NCI-H187 treated with DMSO at 0.1 percent for 48 hours (cell line): ENCODE data around the gene MC2R.
"Not testable (repeated sequence)": the region's sequence is repeated elsewhere in the genome, so short reads cannot be mapped to it uniquely, and the experiment has no call there.

ENCODE experiments used
- DNase-seq: peaks from one replicate; lab custom pipeline; 2025; lab: John Stamatoyannopoulos, UW

Gene MC2R

DNA sequence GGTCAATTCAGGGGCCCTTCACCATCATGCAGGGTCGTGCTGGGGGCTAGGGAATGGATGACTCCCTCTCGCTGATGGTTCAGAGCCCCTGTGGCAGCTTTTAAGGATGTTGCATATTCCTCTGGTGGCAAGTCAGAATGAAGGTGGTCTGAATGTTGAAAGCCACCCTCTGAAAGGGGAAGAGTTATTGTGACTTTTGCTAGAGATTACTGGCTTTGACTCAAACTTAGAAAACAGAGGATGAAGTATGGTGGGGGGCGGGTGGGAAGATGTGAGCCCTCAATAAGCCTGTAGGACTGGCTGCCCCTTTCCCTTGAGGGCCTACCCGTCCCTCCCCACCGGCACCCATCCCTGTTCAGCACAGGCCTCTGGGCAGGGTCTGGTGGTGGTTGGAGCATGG lies 23.2 kb downstream of the MC2R start:
- DNase-seq, result no peak

DNA sequence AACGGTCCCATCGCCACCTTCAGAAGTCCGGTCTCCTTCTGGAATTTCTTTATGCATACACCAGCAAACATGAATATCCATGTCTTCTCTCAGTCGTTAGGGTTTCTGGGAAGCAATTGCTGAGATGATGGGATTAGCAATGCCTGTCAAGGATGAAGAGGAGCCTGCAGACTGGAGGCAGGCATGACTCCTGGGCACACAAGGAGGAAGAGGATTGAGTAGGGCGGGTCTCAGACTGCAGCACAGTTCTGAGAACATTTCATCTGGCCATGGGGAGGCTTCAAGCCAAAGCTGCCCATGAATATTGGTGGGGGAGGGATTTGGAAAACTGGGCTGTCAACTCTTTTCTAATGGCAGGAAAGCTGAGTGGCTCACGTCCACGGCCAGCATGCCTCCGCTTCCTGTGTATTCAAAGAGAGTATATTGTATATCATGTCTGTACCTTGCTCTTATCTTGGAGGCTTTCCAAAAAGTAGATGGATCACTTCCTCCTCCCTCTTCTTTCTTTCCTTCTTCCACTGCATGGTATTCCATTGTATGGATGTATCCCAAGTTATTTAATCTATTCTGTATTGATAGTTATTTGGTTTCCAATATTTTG lies 24.5 kb downstream of the MC2R start:
- DNase-seq, result no peak

DNA sequence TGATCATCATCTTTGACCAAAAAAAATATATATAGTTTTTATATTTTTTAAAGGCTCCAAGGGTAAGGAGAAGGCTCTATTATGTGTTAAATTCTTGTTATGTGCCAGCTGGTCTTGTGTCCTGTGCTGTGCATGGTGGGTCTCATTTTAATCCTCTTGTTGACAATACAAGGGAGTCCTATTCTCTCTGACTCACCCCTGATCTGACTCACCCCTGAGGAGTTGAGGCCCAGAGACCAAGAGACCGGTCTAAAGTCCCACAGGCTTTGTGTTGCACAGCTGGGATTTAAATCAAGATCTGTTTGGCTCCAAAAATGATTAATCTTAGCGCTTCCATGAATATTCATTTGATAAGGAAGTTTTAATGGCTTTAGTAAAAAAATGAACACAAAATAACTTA lies 25.7 kb downstream of the MC2R start:
- no peak for DNase-seq

DNA sequence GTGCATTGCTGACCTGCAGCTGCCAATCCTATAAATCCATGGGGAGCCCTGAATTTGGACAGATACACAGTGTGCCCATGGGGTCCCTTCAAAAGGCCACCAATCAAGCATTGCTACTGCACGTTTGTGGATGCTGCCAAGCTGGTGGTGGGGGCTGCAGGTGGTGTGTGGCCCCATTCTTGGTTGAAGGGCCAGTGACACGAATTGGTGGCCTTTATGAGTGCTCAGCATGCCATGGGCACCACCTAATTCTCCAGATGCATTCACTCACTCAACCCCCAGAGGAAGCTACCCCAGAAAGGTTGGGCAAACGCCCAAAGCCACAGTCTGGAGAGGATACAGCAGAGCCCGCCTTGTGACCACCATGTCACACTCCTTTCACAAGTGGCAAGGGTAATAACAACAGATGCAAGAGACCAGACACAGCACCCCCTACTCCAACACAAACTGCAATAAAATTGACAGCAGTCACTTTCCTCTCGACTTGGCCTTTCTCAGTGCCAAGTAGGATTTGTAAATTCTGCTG lies 27.1 kb downstream of the MC2R start:
- DNase-seq, result no peak

DNA sequence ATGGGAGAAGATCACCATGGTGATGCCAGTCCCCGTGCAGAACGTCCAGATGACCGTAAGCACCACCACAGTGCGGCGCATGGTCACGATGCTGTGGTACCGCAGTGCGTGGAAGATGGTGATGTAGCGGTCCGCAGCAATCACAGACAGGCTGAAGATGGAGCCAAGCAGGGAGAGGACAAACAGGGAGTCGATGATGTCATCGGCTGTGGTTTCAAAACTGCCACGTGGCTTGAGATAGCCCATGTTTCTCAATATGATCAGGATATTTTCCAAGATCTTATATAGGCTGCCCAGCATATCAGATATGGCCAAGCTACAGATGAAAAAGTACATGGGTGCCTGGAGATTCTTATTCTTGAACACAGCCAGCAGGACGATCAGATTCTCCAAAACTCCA lies 30.3 kb downstream of the MC2R start:
- no peak for DNase-seq

DNA sequence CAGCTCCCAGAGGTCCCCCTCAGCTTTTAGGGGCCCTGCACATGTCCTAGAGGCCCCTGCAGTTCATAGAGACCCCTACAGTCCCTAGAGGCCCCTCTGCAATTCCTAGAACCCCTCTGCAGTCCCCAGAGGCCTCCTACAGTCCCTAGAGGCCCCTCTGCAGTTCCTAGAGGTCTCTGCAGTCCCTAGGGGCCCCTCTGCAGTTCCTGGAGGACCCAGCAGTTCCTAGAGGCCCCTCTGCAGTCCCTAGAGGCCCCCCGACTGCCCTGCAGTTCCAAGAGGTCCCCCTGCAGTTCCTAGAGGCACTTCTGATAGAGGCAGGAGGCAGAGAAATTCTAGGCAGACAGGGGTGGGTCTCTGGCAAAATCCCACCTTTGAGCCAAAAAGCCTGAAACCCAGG lies 35.4 kb downstream of the MC2R start:
- no peak for DNase-seq

DNA sequence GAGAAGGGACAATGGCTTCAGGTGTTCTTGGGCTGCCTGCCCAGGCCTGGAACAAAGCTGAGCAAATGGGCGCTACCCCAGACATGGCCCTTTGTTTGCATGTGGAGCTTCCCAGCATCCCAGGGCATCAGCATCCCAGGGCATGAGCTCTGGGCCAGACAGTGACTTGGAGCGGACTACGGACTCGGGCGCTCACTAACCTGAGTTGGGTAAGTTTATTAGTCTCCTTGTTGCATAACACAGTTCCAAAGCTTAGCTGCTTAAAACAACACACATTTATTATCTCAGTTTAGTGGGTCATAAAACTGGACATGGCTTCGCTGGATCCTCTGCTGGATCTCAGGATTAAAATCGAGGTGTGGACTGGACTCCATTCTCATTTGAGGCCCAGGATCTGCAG lies 35.8 kb downstream of the MC2R start:
- DNase-seq, result no peak

DNA sequence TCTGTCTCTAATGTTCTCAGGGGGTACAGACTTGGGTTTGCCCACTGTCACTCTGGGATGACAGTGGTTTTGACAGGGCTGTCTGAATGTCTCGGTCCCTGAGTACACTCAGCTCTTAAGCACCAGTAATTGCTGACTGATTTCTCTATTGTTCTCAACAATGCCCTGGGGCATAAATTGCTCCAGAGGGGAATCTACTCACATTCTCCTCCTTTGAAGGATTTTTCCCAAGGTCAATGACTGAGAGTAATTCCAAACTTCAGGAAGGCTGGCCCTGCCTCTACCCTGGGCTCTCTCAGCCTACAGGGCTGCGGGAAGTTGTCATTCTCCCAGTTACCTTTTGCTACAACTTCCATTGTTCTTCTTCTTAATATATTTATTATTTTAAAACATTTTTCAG lies 36.5 kb downstream of the MC2R start:
- no peak for DNase-seq

DNA sequence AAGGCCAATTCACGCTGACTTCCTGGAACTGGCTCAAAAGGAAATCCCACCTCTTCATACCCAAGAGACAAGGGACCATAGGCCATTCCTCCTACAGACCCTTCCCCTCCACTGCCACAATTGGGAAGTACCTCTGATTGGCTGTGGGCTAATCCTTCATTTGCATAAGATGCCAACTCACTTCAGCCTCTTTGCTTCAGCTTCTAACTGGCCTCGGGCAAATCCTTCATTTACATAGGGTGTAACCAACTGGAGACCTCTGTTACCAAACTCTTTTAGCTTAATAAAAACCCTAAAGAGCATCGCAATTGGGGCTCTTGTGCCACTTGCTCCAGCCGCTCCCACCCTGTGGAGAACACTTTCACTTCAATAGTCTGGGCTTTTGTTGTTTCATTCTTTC lies 38.2 kb downstream of the MC2R start:
- DNase-seq, result no peak

DNA sequence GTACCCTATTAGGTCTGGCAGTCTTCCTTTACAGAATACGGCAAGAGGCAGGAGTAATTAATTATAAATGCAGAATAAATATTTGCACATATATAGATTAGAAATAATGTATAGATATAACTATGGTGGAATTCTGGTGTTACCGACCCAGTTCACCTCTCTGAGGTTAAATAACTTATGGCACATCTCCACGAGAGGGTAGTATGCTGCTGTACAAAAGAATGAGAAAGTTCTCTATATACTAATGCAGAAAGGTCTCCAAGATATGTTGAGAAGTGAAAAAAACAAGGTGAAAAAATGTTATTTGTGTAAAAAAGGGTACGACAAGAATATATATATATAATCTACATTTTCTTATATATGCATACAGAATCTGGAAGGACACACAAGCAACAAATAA lies 40.8 kb downstream of the MC2R start:
- no peak for DNase-seq

DNA sequence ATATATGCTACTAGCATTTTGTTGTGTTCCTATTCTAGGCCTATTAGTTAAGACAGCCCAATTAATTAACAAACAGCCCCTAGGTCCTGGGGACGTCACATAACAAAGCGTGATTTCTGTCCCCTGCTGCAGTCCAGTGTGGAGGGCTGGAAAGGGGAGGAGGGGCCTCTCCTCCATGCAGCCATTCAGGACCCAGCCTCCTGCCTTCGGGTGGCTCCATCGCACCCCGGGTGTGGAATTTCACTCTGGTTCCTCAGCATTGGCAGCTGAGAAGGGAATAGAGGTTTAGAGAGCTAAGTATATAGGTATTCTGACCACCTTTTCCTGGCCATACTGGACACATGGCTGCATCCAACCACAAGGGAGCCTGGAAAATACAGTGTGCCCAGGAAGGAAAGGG lies 42.4 kb downstream of the MC2R start:
- no peak for DNase-seq

DNA sequence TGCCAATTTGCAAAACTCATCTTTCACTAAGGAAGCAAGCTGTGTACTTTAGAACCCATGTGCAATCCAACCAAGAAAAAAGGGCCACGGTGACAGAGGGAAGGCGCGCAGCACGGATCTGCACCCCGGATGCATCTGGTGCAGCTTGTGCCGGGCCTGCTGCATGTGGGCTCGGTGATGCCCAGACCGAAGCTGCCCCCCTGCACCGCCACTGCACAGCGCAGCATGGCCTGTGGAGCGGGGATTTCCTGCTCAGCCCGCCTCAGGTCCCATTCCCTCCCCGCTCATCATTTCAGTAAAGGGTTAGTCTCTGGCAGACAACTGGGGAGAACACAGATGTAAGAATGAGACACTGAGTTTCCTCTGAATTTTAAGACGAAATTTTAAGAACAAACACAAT lies 43.0 kb downstream of the MC2R start:
- DNase-seq, result no peak

DNA sequence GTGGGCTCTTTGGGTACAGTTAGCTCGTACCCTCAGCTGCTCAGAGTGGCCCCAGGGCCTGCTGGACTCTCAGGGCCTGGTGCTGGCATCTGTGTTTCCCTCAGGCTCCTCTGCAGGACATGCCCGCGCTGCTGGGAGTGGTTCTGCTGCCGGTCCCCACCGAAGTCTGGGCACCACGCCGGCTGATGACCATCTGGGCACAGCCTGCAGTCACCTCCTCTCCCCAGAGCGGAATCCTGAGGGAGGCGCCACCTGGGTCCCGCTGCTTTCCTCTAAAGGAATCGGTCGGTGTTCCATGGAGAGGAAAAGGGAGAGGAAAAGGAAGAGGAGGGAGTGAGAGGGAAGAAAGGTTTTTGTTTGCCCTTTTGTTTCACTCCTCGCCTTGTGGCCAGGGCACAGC lies 43.6 kb downstream of the MC2R start:
- no peak for DNase-seq

DNA sequence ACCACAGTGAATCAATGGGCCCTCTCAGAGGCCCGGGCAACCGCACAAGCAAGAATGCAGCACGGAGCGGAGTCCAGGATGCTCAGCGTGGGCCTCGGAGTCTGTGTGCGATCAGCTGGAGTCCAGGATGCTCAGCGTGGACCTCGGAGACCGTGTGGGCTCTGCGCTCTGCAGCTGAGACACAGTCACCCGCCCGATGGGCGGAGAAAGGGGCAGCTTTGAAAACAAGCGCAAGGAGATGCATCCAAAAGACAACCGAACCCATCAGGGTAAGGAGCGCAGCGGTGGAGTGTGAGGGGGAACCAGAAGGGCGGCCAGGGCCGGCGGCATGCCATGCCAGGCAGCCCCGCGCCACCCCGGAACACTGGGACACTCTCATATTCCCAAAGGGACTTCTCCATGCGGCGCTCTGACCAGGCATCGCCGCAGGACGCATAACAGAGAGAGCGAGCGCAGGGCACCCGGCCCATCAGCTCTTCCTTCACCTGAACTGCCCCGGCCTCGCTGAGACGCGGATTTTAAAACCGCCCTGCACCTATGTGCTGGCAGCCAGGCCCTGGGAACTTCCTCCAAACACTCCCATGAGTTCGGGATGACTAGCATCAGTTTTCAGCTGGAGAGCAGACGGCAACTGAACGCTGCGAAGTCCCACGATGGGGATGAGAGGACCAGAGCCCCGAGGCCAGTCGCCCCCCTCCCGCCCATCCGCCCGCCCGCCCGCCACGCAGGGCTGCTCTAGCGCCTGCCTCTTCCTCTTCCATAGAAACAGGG lies 46.6 kb downstream of the MC2R start:
- no peak for DNase-seq

DNA sequence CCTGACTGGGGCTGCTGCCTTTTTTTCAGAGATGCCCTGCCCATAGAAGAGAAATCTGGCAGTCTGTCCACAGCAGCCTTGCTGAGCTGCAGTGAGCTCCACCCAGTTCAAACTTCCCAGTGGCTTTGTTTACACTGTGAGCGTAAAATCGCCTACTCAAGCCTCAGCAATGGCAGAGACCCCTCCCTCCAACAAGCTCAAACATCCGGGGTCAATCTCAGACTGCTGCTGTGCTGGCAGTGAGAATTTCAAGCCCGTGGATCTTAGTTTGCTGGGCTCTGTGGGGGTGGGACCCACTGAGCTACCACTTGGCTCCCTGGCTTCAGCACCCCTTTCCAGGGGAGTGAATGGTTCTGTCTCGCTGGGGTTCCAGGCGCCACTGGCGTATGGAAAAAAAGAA lies 52.4 kb downstream of the MC2R start:
- DNase-seq, result not testable (repeated sequence)

DNA sequence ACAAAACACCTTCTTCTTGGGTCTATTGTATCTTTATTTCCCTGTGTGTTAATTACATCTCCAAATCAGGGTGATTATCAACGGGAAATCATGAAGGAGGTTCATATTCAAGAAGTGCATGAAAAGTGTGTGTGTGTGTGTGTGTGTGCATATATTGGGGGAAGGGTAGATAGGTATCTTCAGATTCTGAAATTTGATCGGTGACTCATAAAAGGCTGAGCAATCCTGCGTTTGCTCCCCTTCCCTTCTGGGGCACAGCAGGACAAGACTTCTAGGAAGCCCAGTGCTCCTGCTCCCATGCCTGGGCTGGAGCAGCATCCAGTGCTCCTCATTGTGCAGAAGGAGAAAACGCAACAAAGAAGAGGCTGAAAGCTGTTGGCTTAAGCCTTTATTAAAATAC lies 65.5 kb downstream of the MC2R start:
- DNase-seq, result no peak

DNA sequence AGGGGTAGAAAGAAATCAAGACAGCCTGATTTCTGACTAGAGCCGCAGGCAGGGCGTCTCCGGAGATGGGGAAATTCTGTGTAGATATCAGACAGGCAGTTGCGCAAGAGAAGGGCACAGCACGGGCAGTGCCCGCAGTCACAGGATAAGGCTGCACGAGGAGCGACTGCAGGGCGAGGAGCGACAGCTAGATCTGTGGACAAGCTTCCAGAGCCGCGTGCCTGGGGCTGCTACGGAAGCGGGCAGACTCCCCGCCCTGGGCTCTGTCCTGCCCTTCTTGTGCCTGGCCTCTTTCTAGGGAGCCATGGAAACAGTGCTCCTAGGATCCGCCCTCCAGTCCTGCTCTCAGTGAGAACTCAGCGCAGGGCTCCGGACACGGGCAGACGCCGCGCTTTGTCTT lies 78.8 kb downstream of the MC2R start:
- DNase-seq, result no peak

DNA sequence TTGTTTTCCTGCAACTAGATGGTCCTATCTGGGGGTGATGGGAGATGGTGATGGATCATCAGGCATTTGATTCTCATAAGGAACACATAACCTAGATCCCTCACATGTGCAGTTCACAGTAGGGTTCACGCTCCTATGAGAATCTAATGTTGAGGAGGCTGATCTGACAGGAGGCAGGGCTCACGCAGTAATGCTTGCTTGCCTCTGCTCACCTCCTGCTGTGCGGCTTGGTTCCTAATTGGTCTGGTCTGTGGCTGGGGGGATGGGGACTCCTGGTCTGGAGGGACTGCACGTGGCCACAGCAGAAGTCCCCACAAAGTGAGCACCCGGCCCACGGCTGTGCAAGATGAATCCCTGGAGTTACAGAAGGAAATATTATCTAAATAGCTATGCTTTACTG lies 80.1 kb downstream of the MC2R start:
- no peak for DNase-seq

DNA sequence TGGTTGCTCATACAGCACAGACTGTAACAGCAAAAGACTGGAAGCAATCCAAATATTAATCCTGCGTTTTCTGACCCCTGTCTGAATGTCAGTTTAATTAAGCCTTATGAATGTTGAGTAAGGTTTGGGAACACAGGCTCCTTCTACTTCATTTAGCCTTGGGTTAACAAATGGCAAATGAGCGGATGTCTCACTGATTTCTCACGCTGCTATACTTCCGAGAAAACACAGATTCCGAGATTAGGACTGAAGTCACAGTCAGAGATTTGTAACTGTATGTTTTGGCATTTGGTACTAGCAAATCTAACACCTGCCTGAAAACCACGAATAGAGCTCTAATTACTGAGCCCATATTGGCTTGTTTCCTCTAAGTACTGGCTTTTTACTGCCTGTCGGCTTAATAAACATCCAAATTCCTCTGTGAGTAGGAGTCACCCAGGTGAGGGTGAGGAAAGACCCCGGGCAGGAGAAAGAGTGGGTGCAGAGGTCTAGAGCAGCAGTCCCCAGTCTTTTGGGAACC lies 80.8 kb downstream of the MC2R start:
- DNase-seq, result no peak
